ENCODE data around the gene ZRANB2. TPM values are rescaled to one million over a fixed set of nuclear protein-coding genes. Genes with fewer than 3 reads are reported as not detected.
A peak's percentile ranks its signal among the peaks of the same experiment; 100 is the strongest.

Gene ZRANB2, protein sequence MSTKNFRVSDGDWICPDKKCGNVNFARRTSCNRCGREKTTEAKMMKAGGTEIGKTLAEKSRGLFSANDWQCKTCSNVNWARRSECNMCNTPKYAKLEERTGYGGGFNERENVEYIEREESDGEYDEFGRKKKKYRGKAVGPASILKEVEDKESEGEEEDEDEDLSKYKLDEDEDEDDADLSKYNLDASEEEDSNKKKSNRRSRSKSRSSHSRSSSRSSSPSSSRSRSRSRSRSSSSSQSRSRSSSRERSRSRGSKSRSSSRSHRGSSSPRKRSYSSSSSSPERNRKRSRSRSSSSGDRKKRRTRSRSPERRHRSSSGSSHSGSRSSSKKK
- total RNA-seq (2021) = 91.0 and 103 TPM in 2 replicates
- long read RNA-seq, transcript ZRANB2-201 (11 exons, 2,821 nt) = major isoform, 148 of 452 reads
- long read RNA-seq, transcript ZRANB2-202 (10 exons, 3,078 nt) = minor isoform, 106 of 452 reads
- long read RNA-seq, partial matches to known transcripts = 139 of 452 reads
- long read RNA-seq, other reads (novel, unspliced or antisense) = 58 of 452 reads

DNA sequence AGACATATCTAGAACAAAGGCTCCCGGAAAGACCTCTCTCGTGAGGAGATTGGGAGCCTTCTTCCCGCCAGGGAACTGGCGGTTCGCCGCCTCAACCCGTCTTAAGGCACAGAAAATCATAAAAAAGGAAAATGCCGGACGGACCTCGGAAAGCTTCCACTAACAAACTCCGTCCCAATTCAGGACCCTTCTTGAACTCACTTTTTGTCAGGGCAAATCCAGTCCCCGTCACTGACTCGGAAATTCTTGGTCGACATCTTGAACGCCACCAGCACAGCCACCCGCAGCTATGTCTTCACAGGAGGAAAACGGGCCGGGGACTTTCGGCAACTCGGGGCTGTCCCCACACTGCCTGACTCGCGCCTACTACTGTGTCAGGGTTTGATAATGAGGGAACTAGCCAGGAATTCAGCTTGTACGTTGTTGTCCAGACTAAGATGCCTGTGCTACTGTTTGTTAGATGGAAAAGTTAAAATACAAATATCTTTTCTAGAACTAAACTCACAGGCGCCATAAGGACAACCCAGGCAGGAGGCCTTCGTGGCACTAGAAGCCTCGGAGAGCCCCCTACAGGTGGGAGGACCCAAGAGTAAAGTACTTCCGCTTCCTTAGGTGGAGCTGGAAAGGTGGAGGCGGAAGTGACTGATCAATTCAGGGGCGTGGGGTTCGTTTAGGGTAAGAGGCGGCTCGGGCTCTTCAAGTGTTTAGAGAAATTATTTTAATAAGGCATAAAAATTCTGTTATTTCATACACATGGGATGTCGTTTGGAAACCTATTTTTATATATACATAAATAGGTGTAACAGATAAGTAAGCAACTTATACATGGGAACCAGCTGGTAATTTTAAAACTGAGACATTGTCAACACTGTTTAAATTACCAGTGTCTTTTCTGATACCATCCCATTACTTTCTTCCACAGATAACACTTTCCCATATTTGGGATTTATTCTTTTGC is at the start of gene ZRANB2:
Gene ZRANB2, minus strand, starts transcription at position 297 of the 958 bp plus-strand sequence. Its CDS starts 40 bp downstream, at position 257.
- H3K23me2 ChIP-seq (ENCODE audit: insufficient read length, low read depth, low read length, poor library complexity, severe bottlenecking) = no peaks in the 10 kb centered on the region
- H2BK20ac ChIP-seq (ENCODE audit: low read depth, low read length, poor library complexity, severe bottlenecking) = no peak within 1 kb of the TSS
- H3K4me1 Mint-ChIP-seq = peaks cover 11 to 13% of the 10 kb centered on the region in 2 experiments
- H3T11ph ChIP-seq (ENCODE audit: low read length) = peak within 1 kb of the TSS; percentile 96
- H2AK5ac ChIP-seq (ENCODE audit: insufficient read length, low read length) = no peak within 1 kb of the TSS
- H3K9ac ChIP-seq (ENCODE audit: extremely low read depth, insufficient read length, low read length) = peak within 1 kb of the TSS; percentile 100
- H3K56ac ChIP-seq (ENCODE audit: insufficient read length, low read depth, low read length) = peak within 1 kb of the TSS; percentile 39
- H3K4ac ChIP-seq (ENCODE audit: low read depth, low read length) = no peak within 1 kb of the TSS; the same call in 1 of the 2 replicates
- H3K27ac Mint-ChIP-seq = peak within 1 kb of the TSS; percentile 99 to 100 (median 100)
- no peaks in the 10 kb centered on the region for H3K4me1 ChIP-seq (ENCODE audit: insufficient read depth, low read length)
- peak within 1 kb of the TSS; percentile 96 for H4K5ac ChIP-seq (ENCODE audit: insufficient read length, low read depth, low read length)
- peaks cover 14 to 28% (median 24%) of the 10 kb centered on the region in 3 experiments; a peak in 6 of 7 replicates for H3K36me3 Mint-ChIP-seq (ENCODE audit: insufficient read depth in 1 of 3, low read depth in 3 of 3)
- no peaks in the 10 kb centered on the region for H3K79me1 ChIP-seq (ENCODE audit: insufficient read depth, low read depth, low read length, poor library complexity, severe bottlenecking)
- H2BK12ac ChIP-seq (ENCODE audit: insufficient read length, low read depth, low read length) = no peak within 1 kb of the TSS
- H3K9me3 Mint-ChIP-seq = no peaks in the 10 kb centered on the region; a peak in 2 of 5 replicates
- H2BK15ac ChIP-seq (ENCODE audit: low read depth, low read length) = no peak within 1 kb of the TSS
- peak within 1 kb of the TSS; percentile 41 for H4K8ac ChIP-seq (replicated peaks; ENCODE audit: insufficient read length, low read depth, low read length)
- peak within 1 kb of the TSS; percentile 87 for H3K14ac ChIP-seq (ENCODE audit: insufficient read depth, low read length)
- DNase-seq = peak; percentile 94
- H3K4me3 Mint-ChIP-seq = peak within 1 kb of the TSS; percentile 98 to 99
- peak within 1 kb of the TSS; percentile 72 for H3K4me2 ChIP-seq (ENCODE audit: insufficient read depth, insufficient read length, low read length)
- peaks cover 39% of the 10 kb centered on the region for H3K27me3 Mint-ChIP-seq (ENCODE audit: low read depth)
- H3K27ac ChIP-seq (ENCODE audit: insufficient read length, low read depth, low read length) = no peak within 1 kb of the TSS
- no peaks in the 10 kb centered on the region for H3K27me3 ChIP-seq (ENCODE audit: insufficient read depth, low read length)
- H4K91ac ChIP-seq (ENCODE audit: insufficient read length, low read depth, low read length) = no peak within 1 kb of the TSS
- no peak within 1 kb of the TSS for H3K23ac ChIP-seq (ENCODE audit: insufficient read length, low read depth, low read length)
- H2BK120ac ChIP-seq (ENCODE audit: low read depth, low read length, poor library complexity, severe bottlenecking) = no peak within 1 kb of the TSS
- H3K18ac ChIP-seq (ENCODE audit: insufficient read length, low read depth, low read length) = peak within 1 kb of the TSS; percentile 86
- no peaks in the 10 kb centered on the region for H3K9me3 ChIP-seq (ENCODE audit: control insufficient read depth, low read depth, low read length)
- peak within 1 kb of the TSS; percentile 94 for H2AFZ ChIP-seq (ENCODE audit: low read length)
- H4K20me1 ChIP-seq (ENCODE audit: control insufficient read depth, insufficient read depth, insufficient read length) = no peaks in the 10 kb centered on the region
- peak within 1 kb of the TSS; percentile 91 for H2BK5ac ChIP-seq (ENCODE audit: insufficient read length, low read length)
- TF ChIP-seq, protein P1, sequence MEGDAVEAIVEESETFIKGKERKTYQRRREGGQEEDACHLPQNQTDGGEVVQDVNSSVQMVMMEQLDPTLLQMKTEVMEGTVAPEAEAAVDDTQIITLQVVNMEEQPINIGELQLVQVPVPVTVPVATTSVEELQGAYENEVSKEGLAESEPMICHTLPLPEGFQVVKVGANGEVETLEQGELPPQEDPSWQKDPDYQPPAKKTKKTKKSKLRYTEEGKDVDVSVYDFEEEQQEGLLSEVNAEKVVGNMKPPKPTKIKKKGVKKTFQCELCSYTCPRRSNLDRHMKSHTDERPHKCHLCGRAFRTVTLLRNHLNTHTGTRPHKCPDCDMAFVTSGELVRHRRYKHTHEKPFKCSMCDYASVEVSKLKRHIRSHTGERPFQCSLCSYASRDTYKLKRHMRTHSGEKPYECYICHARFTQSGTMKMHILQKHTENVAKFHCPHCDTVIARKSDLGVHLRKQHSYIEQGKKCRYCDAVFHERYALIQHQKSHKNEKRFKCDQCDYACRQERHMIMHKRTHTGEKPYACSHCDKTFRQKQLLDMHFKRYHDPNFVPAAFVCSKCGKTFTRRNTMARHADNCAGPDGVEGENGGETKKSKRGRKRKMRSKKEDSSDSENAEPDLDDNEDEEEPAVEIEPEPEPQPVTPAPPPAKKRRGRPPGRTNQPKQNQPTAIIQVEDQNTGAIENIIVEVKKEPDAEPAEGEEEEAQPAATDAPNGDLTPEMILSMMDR (conservative IDR thresholded peaks at IDR 0.05) = peak; percentile 71
- peaks cover 16% of the 10 kb centered on the region for H3K79me2 ChIP-seq (ENCODE audit: insufficient read depth, low read length)
- WGBS (ENCODE audit: extremely low coverage, insufficient read length, low lambda C conversion rate) = no CpG with 5 or more reads among the region's 33 CpGs
